Measurements from ENCODE around the gene COL21A1.

DNA sequence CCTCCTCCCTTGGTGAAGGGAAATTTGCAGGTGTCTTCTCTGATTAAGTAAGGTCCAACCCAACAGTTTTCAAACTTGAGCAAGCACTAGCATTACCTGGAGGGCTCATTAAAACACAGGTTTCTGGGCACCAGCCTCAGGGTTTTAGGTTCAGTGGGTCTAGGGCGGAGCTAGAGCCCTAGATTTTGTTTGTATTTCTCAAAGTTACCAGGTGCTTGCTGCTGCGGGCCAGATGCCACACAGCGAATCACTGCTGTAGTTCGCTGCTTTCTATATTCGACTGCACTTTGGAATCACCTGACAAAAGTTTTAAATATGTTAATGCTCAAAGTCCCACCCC lies 869 bp downstream of the COL21A1 start:
- TF ChIP-seq, protein P1, sequence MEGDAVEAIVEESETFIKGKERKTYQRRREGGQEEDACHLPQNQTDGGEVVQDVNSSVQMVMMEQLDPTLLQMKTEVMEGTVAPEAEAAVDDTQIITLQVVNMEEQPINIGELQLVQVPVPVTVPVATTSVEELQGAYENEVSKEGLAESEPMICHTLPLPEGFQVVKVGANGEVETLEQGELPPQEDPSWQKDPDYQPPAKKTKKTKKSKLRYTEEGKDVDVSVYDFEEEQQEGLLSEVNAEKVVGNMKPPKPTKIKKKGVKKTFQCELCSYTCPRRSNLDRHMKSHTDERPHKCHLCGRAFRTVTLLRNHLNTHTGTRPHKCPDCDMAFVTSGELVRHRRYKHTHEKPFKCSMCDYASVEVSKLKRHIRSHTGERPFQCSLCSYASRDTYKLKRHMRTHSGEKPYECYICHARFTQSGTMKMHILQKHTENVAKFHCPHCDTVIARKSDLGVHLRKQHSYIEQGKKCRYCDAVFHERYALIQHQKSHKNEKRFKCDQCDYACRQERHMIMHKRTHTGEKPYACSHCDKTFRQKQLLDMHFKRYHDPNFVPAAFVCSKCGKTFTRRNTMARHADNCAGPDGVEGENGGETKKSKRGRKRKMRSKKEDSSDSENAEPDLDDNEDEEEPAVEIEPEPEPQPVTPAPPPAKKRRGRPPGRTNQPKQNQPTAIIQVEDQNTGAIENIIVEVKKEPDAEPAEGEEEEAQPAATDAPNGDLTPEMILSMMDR (IDR thresholded peaks at IDR 0.05) = no peak
- TF ChIP-seq, protein P2, sequence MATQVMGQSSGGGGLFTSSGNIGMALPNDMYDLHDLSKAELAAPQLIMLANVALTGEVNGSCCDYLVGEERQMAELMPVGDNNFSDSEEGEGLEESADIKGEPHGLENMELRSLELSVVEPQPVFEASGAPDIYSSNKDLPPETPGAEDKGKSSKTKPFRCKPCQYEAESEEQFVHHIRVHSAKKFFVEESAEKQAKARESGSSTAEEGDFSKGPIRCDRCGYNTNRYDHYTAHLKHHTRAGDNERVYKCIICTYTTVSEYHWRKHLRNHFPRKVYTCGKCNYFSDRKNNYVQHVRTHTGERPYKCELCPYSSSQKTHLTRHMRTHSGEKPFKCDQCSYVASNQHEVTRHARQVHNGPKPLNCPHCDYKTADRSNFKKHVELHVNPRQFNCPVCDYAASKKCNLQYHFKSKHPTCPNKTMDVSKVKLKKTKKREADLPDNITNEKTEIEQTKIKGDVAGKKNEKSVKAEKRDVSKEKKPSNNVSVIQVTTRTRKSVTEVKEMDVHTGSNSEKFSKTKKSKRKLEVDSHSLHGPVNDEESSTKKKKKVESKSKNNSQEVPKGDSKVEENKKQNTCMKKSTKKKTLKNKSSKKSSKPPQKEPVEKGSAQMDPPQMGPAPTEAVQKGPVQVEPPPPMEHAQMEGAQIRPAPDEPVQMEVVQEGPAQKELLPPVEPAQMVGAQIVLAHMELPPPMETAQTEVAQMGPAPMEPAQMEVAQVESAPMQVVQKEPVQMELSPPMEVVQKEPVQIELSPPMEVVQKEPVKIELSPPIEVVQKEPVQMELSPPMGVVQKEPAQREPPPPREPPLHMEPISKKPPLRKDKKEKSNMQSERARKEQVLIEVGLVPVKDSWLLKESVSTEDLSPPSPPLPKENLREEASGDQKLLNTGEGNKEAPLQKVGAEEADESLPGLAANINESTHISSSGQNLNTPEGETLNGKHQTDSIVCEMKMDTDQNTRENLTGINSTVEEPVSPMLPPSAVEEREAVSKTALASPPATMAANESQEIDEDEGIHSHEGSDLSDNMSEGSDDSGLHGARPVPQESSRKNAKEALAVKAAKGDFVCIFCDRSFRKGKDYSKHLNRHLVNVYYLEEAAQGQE (IDR thresholded peaks at IDR 0.05; ENCODE audit: insufficient read depth in 1 of 2, low read depth in 2 of 2, low read length in 1 of 2) = no peak

Data from Panc1 (cell line).